CD4-positive, alpha-beta T cell treated with Interleukin-4 for 1 hour (primary cell): ENCODE results near the gene CEP85.
"Not testable (repeated sequence)": the region's sequence is repeated elsewhere in the genome, so short reads cannot be mapped to it uniquely, and the experiment has no call there.

ENCODE experiments used
- DNase-seq, 2 donors: peaks; one replicate each; pipeline ENCODE4 v3.0.0-alpha.2; 2020 to 2022

CEP85 gene

DNA sequence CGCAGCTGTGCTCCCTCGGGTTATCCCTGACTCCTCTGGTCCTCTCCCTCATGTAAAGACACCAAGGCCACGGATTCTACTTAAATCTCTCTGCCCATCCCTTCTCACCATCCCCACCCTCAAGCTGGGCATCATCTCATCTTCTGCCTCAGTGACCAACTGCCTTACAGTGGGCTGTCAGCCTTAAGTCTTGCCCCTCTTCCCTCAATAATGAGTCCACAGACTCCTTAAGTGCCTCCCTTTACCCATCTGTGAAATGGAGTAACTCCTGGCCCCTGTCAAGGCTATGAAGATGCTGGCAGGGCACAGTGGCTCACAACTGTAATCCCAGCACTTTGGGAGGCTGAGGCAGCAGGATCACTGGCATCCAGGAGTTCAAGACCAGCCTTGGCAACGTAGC lies 57.9 kb downstream of the CEP85 start:
- no peak for DNase-seq

DNA sequence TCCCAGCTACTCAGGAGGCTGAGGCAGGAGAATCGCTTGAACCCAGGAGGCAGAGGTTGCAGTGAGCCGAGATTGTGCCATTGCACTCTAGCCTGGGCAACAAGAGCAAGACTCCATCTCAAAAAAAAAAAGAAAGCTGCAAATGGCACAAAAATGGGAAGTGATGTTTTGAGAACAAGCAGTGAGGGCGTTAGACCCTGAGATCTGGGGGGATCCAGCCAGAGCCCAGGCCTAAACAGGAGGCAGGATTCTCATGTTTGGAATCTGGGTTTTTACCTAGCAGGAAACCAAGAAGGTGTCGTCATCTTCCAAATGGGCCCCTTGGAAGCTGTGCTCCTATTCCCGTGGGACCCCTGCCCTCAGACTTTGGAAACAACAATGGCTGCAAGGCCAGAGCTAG lies 58.7 kb downstream of the CEP85 start:
- DNase-seq = not testable (repeated sequence)

DNA sequence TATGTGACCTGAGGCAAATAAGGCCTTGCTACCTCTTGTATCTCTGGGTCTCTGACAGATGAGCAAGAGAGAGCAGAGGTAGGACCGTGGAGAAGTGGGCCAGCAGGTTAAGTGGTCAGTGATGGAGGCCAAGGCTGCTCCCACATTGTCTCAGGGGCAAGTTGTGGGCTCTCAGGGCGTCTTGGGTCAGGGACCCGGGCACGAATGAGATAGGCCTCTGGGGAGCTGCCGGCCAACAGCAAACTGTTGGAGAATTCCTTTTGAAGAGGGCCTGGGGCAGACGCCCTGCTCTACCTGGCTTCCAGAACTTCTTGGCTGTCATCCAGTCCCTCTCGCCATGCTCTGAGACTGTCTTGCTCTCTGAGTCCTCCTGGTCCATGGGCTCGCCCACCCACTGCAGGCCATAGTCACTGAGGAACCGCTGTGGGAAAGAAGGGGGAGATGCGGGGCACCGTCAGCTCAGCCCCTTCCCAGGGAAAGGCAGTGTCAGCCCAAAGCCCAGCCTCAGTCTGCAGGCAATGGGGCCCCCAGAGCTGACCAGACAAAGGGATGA lies 60.0 kb downstream of the CEP85 start:
- no peak for DNase-seq

DNA sequence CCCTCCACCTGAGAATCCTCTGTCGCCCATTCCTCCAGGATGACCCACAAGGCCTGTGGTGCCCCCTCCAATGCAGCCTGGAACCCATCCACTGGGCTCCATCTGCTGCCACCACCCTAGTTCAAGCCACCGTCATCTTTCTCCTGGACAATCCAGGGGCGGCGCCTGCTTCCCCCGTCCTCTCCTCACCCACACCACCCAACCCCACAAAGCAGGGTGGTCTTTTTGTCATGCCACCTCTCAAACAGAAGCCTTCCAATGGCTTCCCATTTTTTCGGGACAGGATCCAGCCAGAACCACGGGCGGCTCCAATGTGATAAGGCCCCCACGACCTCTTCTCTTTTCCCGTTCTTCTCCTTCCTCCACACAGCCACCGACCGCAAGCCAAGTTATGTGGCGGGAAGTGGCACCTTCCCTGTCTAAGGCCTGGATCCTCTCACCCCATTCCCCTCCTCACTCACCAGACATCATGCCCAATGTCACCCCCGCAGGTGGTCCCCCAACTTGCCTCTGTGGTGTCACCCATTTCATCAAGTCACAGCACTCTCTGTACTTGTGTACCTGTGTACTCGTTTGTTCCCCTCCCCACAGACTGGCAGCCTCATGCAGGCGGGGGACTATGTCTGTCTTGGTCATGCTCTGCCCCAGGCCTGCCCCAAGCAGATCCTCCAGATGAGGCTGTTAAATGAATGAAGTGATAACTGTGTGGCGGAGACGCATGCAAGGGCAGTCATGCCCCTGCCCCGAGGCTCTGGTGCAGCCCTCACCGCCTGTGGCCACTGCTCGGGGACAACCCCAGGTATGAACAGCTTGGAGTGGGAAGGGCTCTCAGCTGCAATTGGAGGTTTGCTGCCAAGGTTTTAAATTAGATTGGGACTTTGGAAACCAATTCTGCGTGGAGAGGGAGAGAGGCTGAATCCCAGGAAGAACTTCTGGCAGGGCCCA lies 61.5 kb downstream of the CEP85 start:
- no peak for DNase-seq

DNA sequence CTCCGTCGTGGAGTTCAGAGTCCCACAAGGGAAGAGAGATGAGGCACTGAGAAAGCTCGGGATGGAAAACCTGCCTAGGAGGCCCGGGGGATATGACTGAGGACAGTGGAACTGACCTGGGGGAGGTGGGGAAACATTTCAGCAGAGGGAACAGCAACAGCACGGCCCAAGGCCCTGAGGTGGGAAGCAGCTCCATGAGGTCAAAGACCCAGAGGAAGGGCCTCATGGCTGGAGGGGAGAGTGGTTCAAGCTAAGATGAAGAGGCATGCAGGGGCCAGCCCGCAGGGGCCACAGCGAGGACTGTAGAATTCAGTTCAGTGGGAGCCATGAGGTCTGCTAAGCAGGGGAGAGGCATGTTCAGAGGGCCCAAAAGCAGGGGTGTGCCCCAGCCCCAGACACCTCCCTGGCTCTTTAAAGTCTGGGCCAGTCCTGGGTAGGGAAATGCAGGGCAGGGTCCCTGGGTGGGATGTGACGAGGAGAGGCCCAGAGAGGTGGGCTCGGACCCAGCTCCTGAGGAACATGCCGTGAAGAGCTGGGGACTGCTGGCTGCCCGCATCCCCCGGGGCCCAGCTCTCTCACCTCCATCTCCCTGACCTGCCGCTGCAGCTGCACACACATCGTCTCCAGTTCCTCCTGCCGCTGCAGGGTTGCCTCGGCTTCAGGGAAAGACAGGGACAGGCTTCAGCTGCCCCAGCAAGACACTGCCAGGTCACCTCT lies 62.5 kb downstream of the CEP85 start:
- DNase-seq = no peak

DNA sequence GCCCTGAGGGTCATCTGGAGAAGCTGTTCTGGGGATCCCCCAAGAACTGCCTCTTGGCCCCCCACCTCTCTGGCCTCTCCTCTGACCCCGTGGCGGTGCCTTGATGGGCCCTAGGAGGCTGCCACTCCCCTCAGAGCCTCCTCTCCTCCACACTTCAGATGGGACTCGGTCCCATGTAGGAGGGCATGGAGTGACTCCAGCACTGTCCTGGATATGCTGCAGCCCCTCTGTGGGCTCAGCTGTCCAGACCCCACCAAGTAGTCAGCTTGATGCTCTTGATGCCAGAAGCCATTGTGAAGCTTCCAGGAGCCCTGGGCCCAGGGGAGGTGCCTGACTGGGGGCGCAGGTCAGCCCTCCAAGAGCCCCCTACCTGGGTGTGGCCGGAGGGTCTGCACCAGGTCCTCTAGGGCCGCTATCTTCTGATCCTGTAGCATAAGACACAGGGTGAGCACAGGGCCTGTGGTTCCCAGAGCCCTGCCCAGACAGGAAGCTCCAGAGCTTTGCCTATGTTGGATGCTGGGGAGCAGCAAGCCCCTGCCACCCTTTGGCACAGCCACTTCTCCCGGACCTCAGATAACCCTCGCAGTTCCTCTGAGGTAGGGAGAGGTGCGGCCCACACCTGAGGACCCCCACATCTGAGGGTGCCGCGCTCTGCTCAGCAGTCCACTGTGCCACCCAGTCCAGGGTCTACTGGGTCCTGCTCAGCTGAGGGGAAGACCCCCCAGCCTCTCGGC lies 63.2 kb downstream of the CEP85 start:
- no peak for DNase-seq

DNA sequence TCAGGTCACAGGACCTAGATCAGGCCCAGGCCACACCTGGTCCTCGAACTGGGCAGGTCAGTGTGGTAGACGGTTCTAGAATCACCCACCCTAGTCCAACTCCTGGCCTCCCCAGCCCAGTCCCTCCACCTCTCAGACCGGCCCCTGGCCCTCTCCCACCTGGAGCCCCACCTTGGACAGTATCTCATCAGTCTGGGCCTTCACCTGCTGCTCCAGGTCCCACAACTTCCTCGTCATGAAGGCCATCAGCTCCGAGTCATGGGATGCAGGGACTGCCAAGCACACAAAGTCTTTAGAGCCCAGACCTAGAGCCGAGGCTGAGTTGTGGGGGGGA lies 63.8 kb downstream of the CEP85 start:
- no peak for DNase-seq

DNA sequence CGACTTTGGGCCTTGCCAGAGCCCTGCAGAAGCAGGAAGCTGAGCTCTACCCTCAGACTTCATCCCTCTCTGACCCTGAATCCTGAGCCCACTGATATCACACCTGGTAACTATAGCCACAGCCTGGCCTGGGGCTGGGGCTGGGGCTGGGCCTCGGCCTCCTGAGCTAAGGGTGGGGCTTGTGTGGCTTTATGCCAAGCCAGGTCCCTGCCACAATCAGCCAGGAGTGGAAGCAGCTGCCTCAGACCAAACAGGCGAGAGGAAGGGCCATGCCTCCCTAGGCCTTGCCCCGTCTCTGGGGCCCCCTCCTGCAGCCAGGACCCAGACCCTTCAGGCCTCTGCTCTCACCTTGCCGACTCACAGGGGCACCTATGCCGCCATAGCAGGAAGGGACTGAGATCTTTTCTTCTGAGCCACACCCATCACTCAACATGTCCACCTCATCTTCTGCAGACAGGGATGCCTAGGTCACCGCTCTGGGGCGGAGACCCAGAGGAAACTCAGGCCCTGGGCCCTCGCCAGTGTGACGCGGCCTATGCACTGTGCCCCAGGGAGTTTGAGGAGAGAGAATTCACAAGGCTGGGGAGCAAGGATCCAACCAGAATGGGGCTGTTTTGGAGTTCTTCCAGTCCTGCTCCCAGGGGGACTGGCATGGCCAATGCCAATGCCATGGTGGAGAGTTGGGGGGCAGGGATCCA lies 66.7 kb downstream of the CEP85 start:
- no peak for DNase-seq

DNA sequence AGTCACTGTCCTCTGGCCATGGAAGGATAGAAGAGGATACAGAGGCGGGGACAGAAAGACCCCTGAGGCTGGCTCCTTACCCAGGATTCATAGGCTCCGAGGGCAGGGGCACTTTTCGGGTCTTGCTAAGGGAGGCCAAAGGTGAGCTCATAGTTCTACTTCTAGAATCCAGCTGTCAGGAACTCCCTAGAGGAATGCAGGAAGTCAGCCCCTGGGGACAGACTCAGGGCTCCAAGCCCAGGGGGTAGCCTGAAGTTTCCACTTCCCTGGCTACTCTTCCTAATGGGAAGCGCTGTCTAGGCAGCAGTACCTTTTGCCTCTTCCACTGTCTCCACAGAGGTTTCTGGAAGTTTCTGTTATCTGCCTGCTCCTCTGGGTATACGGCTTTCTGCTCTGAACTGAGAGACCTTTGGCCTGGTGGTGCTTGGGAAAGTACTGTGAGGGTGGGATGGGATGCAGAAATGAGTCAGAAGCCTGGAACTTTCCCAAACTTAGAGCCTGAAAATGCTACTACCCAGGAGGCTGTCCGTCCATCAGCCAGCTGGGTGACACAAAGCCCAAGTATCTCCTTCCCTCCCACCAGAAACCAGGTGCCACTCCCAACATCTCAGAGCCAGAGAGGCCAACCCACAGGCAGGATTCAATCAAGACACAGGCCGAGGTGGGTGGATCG lies 68.9 kb downstream of the CEP85 start:
- no peak for DNase-seq

DNA sequence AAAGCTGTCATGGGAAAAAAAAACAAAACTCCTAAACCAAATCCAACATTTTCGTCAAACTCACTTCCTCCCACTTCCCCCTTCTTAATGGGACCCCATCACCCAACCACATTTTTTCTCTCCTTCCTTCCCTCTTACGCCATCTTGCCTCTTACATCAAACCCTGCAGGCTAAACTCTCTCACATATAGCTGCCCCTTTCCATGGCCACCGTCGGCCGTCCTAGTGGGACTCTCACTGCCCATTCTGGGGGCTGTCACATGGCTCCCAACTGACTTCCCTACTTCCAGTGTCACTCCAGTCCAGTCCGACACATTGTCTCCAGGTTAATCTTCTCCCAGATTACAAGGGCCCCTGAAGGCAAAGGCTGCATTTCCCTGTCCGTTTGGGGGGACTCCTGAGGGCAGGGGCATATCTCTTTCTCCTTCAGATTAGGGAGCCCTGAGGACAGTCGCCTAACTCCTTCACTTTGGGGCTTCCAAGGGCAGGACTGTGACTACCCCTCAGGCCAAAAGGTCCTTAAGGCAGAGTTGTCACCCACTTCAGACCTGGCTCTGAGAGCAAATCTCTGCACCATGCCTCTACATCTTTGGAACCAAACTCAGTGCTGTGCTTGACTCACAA lies 71.8 kb downstream of the CEP85 start:
- DNase-seq = no peak

DNA sequence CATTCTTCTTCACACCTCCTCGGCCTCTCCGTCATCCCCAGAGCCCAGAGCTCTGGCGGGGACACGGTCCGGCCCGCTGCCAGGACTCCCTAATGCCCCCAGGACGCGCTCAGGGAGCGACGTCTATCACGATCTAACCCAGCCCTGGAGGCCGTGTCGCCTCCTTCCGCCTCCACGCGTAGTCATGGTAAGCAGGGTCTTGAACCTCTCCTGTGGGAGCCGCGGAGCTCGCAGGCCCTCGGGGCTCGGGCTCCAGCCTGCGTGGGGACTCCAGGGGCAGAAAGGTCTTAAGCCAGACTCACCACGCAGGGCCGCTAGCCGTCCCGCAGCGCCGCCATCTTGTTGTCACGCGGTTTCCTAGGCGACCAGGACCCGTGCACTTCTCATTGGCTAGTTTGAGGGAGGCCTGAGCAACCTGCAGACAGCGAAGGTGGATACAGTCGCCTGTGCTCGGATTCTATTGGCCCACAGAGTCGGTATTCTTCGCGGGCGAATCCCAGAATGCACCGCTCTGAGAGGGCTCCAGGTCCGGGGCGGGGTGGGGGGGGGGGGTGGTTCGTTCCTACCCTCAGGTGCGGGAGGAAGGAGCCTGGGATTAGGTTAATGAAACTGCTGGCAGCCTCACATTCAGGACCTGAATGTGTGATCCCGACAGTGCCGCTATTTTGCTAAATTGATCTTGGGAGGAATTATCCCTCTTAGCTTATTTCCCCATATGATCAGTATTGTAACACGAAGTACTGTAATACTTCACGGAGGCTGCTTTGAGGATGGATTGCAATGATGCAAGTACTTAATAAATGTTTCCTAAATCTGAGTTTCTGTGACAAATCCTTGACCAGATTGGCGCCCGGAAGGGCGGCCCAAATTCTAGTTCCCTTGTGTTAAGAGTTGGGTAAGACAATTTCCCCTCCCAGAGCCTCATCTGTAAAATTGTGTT lies 72.6 kb downstream of the CEP85 start, which contains the start of gene UBXN11:
TSS of gene UBXN11 (minus strand) at position 347 of the 940 bp plus-strand sequence. CDS start 3,753 bp downstream, outside the sequence.
- DNase-seq = peak; percentile 94 to 96

DNA sequence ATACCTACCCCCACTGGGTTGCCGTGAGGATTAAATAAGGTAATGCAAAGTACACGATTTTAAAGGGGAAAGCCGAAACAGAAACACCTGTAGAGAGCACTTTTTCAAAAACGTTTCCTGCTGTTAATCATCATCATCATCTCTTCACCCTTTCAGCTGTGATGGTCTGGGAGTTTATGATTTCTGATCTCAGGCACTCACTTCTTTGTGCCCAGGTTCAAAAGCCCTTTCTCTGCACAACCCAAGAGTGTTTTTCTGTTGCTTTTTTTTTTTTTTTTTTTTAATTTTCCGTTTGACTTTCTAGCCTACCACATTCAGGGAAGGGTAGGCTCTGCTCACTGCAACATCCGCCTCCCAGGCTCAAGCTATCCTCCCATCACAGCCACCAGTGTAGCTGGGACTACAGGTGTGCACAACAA lies 73.4 kb downstream of the CEP85 start:
- DNase-seq = peak in 1 of 2 donors; percentile 53

DNA sequence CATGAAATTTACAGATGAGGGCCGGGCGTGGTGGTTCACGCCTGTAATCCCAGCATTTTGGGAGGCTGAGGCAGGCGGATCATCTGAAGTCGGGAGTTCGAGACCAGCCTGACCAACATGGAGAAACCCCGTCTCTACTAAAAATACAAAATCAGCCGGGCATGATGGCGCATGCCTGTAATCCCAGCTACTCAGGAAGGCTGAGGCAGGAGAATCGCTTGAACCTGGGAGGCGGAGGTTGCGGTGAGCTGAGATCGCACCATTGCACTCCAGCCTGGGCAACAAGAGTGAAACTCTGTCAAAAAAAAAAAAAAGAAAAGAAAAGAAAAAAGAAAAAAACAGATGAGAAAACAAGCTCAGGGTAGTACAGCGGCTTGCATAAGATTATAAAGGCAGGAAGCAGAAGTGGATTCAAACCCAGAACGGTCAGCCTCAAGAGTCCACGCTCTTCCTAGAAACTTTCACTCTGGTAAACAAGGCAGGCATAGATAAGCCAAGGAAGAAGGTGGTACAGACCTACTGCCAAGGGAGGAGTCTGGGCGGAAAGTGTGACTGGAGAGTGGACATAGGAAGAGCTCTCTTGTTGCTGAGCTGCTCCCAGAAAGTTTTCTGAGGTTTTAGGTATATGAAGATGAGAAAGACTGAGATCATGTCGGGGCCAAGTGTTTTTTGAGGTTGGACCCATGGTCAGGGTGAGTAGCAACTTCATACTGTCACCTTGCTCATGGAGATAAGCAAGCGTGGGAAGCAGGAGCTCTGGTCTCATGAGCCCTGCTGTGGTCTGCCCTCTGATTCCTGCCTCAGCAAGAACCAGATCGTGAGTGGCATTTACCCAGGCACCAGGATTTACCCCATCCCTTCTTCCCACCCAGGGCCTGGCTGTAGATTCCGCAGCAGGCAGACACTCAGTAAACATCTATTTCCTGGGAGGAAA lies 74.2 kb downstream of the CEP85 start:
- DNase-seq = not testable (repeated sequence)

DNA sequence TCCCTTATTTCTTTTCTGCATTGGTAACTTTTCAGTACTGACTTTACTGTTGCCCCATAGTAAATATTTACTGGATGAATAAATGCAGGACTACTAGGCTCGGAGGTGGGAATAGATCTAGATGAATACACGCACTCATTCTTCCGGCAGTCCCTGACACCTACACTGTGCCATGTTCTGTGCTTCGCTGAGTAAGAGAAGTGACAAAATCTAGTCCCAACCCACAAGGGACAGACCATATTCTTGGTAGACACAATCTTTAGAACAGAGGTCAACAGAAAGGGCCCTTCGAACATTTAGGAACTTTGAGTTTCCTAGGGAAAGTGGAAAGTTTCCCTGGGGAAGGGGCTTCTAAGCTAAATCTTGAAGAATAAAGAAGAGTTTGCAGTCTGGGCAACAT lies 80.5 kb downstream of the CEP85 start:
- no peak for DNase-seq

DNA sequence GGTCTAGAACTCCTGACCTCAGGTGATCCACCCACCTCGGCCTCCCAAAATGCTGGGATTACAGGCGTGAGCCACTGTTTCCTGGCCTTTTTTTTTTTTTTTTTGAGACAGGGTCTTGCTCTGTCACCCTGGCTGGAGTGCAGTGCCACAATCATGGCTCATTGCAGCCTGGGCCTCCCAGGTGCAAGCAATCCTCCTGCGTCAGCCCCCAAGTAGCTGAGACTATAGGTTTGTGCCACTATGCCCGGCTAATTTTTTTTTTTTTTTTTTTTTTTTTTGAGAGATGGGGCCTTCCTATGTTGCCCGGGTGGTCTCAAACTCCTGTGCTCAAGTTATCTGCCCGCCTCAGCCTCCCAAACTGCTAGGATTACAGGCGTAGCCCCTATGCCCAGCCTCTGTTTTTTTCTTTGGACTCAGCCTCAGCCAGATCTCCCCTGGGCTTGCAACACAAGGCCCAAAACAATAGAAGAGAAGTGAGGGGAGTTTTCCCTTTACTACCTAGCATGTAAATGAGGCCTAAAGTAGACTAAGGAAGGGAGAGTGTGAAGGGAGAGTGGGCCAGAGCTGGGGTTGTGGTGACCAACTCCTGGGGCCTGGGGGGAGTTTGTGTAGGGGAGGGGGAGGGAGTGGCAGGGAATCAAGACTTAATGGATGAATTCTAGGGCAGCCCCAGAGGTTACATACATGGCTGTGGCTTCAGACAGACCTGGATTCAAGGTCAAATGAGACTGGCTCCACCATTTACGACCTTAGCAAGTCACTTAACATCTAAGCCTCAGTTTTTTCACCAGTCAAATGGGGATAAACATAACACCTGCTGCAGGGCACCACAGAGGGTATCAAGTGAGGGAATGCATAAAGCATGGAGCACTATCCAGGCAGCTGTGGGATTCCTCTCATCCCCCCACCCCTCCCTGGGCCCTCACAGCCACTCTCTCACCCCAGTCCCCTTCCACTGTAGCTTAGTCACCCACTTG lies 82.2 kb downstream of the CEP85 start:
- no peak for DNase-seq

DNA sequence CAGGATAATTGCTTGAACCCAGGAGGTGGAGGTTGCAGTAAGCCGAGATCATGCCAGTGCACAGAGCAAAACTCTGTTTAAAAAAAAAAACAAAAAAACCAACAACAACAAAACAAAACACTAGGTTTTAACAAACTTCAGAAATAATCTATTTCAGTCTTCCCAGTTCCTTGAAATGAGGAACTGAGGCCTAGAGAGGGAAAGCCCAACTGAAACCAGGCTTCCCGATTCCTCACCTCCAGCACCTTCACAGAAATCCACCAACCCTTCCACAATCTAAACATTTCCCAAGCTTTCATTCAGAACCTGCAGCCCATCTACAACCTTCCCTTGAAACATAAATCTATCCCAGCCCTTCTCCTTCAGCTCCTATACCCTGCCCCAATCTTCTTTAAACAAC lies 83.1 kb downstream of the CEP85 start:
- DNase-seq = no peak

DNA sequence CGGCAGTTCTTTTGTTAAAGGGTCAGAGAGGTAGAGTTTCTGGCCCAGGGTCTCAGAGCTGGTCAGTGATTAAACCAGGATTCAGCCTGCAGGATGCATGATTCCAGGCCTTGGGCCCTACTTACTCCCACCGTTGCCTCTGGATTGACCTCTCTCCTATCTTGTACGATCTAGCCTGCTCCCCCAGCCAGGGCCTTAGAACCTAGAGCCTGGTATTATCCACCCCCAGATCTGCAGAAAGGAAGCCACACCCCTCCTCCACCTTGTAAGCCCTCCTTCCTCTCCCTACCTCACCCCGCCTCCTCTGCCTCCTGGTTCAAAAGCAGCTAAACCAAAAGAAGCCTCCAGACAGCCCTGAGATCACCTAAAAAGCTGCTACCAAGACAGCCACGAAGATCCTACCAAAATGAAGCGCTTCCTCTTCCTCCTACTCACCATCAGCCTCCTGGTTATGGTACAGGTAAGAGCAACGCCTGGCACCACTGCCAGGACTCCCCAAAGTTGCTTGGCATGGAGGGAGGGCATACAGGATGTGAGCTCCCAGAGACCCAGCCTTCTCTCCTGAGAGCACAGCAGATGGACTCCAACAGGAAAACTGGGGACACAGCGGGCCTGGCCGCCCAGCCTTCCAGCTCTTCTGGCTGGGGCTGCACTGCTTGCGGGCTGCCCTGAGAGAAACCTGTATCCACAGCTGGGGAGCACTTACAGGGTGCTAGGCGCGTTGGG lies 83.8 kb downstream of the CEP85 start, which contains the start of gene CD52:
TSS of gene CD52 (plus strand) at position 347 of the 726 bp plus-strand sequence. CDS start at position 407, 60 bp downstream.
- DNase-seq = peak; percentile 79 to 84
